ENCODE data around the gene CTNNA2. TPM values are rescaled to one million over a fixed set of nuclear protein-coding genes. Genes with fewer than 3 reads are reported as not detected.
A peak's percentile ranks its signal among the peaks of the same experiment; 100 is the strongest.

Gene CTNNA2
- total RNA-seq, 1 experiment from 2014 or later: 5.5 TPM

DNA sequence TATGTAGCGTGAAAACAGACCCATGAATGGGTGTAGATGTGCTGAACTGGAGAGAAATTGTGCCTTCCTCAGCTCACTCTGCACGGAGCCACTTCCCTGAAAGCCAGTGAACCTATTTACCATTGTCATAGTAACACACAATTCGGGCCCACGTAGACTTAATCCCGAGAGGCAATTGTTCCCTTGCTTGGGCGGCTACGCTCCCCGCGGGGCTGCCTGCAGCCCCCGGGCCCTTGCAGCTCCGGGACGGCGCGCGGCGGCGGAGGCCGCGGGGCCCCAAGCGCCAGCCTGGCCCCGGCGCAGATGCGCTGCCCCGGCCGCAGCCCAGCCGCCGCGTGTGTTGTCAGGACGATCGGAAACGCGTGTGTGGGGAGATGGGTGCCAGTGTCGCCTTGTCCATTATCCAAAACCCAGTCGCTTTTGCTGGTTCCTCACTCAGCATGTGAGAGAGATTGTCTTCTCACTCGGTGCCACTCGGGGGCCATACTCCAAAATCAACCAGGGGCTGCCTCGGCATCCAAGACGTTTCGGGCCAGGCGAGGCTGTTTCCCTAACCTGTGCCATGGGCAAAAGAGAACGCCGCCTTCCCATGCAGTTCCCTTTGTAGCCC lies 809.6 kb downstream of the CTNNA2 start:
- Histone ChIP-seq H3K4ac (ENCODE audit: low read depth, low read length) (no peak overlapping the region), H3K18ac (ENCODE audit: insufficient read length, low read depth, low read length) (no peak overlapping the region), H2AK5ac (ENCODE audit: insufficient read length, low read length) (no peak overlapping the region), H3K9me3 (ENCODE audit: control insufficient read depth, low read depth, low read length) (no peaks in the 10 kb centered on the region), H2BK12ac (ENCODE audit: insufficient read length, low read depth, low read length) (no peak overlapping the region), H2BK15ac (ENCODE audit: low read depth, low read length) (no peak overlapping the region), H3K27ac (ENCODE audit: insufficient read length, low read depth, low read length) (no peak overlapping the region), H4K8ac (replicated peaks; ENCODE audit: insufficient read length, low read depth, low read length) (no peak overlapping the region), H3K4me1 (ENCODE audit: insufficient read depth, low read length) (peaks cover 7% of the 10 kb centered on the region; the same call in 1 of the 2 replicates), H3K79me2 (ENCODE audit: insufficient read depth, low read length) (no peaks in the 10 kb centered on the region), H3K9ac (ENCODE audit: extremely low read depth, insufficient read length, low read length) (no peak overlapping the region), H2BK120ac (ENCODE audit: low read depth, low read length, poor library complexity, severe bottlenecking) (no peak overlapping the region), H4K91ac (ENCODE audit: insufficient read length, low read depth, low read length) (no peak overlapping the region), H2BK20ac (ENCODE audit: low read depth, low read length, poor library complexity, severe bottlenecking) (no peak overlapping the region), H3K79me1 (ENCODE audit: insufficient read depth, low read depth, low read length, poor library complexity, severe bottlenecking) (no peaks in the 10 kb centered on the region), H3K27me3 (ENCODE audit: insufficient read depth, low read length) (no peaks in the 10 kb centered on the region; the same call in 1 of the 2 replicates), H3K23me2 (ENCODE audit: insufficient read length, low read depth, low read length, poor library complexity, severe bottlenecking) (no peaks in the 10 kb centered on the region), H3K23ac (ENCODE audit: insufficient read length, low read depth, low read length) (no peak overlapping the region), H3K56ac (ENCODE audit: insufficient read length, low read depth, low read length) (no peak overlapping the region), H3T11ph (ENCODE audit: low read length) (no peak overlapping the region), H4K20me1 (ENCODE audit: control insufficient read depth, insufficient read depth, insufficient read length) (no peaks in the 10 kb centered on the region), H2BK5ac (ENCODE audit: insufficient read length, low read length) (no peak overlapping the region), H4K5ac (ENCODE audit: insufficient read length, low read depth, low read length) (no peak overlapping the region), H3K4me2 (ENCODE audit: insufficient read depth, insufficient read length, low read length) (peak overlapping the region; percentile 41), H3K14ac (ENCODE audit: insufficient read depth, low read length) (no peak overlapping the region), H2AFZ (ENCODE audit: low read length) (no peak overlapping the region)
- DNase-seq: peak; percentile 33
- Mint-ChIP-seq H3K4me1 (peaks cover 15 to 29% of the 10 kb centered on the region in 2 experiments), H3K27me3 (ENCODE audit: low read depth) (peaks cover 10% of the 10 kb centered on the region), H3K4me3 (peak overlapping the region in 1 of 2 experiments; percentile 61; a peak in 1 of 5 replicates), H3K9me3 (no peaks in the 10 kb centered on the region), H3K36me3 (ENCODE audit: insufficient read depth in 1 of 3, low read depth in 3 of 3) (no peaks in the 10 kb centered on the region), H3K27ac (peak overlapping the region in 1 of 3 experiments; percentile 9; a peak in 2 of 7 replicates)
- WGBS (ENCODE audit: extremely low coverage, insufficient read length, low lambda C conversion rate): no CpG with 5 or more reads among the region's 42 CpGs
- TF ChIP-seq, protein P1, sequence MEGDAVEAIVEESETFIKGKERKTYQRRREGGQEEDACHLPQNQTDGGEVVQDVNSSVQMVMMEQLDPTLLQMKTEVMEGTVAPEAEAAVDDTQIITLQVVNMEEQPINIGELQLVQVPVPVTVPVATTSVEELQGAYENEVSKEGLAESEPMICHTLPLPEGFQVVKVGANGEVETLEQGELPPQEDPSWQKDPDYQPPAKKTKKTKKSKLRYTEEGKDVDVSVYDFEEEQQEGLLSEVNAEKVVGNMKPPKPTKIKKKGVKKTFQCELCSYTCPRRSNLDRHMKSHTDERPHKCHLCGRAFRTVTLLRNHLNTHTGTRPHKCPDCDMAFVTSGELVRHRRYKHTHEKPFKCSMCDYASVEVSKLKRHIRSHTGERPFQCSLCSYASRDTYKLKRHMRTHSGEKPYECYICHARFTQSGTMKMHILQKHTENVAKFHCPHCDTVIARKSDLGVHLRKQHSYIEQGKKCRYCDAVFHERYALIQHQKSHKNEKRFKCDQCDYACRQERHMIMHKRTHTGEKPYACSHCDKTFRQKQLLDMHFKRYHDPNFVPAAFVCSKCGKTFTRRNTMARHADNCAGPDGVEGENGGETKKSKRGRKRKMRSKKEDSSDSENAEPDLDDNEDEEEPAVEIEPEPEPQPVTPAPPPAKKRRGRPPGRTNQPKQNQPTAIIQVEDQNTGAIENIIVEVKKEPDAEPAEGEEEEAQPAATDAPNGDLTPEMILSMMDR (conservative IDR thresholded peaks at IDR 0.05): no peak

All from H9 (cell line).